Neuron (in vitro differentiated cells): ENCODE data around the gene OAS1.
"Not testable (repeated sequence)": the region's sequence is repeated elsewhere in the genome, so short reads cannot be mapped to it uniquely, and the experiment has no call there.

Experiments
- H2AFZ ChIP-seq: one replicate; pipeline ENCODE4 v1.6.1; 2013; ENCODE audit warnings: low read depth, mild to moderate bottlenecking, inconsistent platforms, low read length, moderate library complexity
- H3K27me3 ChIP-seq: one replicate; pipeline ENCODE4 v1.6.1; 2013; ENCODE audit warnings: low read length; ENCODE audit not compliant: insufficient read depth
- H3K36me3 ChIP-seq: one replicate; pipeline ENCODE4 v1.6.1; 2013; ENCODE audit warnings: low read length; ENCODE audit not compliant: insufficient read depth
- H3K4me1 ChIP-seq: one replicate; pipeline ENCODE4 v1.6.1; 2013; ENCODE audit warnings: low read length; ENCODE audit not compliant: insufficient read depth
- H3K4me3 ChIP-seq: 2 replicates; pipeline ENCODE4 v1.5.1; 2013; ENCODE audit warnings: mild to moderate bottlenecking, low read length, moderate library complexity
- H3K9me3 ChIP-seq: one replicate; pipeline ENCODE4 v1.6.1; 2013; ENCODE audit warnings: low read length

OAS1 gene

DNA sequence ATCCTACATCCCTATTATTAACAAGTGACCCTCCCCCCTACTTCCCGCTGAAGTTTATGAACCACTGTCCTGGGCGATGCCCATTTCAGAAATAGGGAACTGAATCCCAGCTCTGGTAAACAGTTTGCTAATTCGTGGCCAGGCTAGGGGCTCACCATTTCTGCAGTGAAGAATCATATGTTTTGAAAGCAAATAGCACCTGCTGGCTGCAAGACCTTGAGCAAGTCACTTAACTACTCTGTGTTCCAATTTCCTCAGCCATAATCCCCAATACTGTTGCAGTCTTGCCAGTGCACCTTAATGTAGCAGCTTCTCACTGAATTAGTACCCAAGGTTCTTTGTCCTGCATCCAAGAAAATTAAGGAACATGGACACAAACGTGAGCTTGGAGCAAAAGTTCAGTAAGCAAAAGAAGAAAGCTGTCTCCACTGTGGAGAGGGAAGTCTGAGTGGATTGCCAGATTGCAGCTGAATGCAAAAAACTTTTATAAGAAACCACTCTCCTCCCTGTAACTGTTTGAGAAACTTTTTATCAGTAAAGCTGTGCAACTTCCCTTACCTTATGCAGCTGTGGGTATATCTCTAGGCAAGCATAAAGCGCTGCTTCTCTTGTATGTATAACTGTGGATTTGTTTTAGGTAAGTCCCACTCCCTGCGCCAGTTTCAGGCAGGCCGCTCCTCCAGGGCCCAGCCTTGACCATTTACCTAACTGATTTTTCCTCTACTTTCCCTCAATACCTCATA lies 824 bp downstream of the OAS1 start:
- H3K27me3 ChIP-seq: no peaks in the 10 kb centered on the region
- H3K4me1 ChIP-seq: peaks cover 7% of the 10 kb centered on the region
- no peaks in the 10 kb centered on the region for H3K36me3 ChIP-seq
- H3K9me3 ChIP-seq: peaks cover 6% of the 10 kb centered on the region
- H2AFZ ChIP-seq: no peak overlapping the region
- no peak overlapping the region for H3K4me3 ChIP-seq

DNA sequence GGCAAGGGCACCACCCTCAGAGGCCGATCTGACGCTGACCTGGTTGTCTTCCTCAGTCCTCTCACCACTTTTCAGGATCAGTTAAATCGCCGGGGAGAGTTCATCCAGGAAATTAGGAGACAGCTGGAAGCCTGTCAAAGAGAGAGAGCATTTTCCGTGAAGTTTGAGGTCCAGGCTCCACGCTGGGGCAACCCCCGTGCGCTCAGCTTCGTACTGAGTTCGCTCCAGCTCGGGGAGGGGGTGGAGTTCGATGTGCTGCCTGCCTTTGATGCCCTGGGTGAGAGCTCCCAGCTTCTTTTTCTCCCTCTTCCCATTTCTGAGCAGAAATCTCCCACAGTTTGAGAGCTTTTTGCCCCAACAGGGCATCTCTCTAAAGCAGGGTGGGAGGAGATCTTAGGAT lies 1.8 kb downstream of the OAS1 start:
- Histone ChIP-seq H3K36me3 (no peaks in the 10 kb centered on the region), H3K4me3 (no peak overlapping the region), H3K4me1 (peaks cover 7% of the 10 kb centered on the region), H2AFZ (no peak overlapping the region), H3K9me3 (peaks cover 6% of the 10 kb centered on the region), H3K27me3 (no peaks in the 10 kb centered on the region)

DNA sequence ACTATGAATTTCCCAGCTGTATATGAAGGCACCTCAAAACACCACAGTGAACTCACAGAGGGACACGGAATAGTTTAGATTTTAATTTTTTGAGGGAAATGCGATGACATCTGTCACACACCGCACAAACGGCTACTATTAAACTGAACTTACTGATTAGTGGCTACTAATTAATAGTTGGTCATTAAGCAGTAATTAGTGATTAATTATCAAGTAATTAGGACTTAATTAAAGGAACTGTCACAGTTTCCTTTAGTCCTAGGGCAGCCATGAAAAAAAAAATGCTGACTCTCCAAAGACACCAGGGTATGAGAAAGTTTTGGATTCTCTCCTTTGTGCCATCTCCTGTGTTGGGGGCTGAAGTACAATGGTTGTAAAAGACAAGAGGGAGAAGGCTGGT lies 2.9 kb downstream of the OAS1 start:
- Histone ChIP-seq H3K36me3 (no peaks in the 10 kb centered on the region), H3K4me1 (peaks cover 7% of the 10 kb centered on the region), H2AFZ (no peak overlapping the region), H3K9me3 (peaks cover 6% of the 10 kb centered on the region), H3K27me3 (no peaks in the 10 kb centered on the region), H3K4me3 (no peak overlapping the region)

DNA sequence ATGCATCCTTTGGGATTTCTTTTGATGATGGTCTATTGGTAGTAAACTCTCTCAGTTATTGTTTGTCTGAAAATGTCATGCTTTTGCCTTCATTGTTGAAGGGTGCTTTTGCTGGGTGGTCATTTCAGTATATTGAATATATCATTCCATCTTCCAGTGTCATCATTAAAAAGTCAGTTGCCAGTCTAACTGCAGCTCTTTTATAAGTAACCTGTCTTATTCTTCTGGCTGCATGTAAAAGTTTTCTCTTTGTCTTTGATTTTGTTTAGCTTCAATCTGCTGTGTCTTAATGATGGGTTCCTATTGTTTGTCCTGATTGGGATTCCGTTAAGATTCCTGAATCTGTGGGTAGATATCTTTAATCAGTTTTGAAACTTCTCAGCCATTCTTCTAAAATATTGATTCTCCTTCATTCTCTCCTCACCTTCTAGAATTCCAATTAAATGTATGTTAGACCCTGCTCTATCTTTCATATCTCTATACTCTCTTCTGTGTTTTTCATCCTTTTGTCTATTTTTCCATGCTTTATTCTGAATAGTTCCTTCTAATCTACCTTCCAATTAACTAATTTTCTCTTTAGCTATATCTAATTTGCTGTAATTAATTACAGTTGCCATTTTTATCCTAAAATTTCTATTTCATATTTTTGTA lies 6.4 kb downstream of the OAS1 start:
- H3K4me3 ChIP-seq: no peak overlapping the region
- no peaks in the 10 kb centered on the region for H3K27me3 ChIP-seq
- H3K9me3 ChIP-seq: peaks cover 6% of the 10 kb centered on the region
- no peak overlapping the region for H2AFZ ChIP-seq
- H3K4me1 ChIP-seq: peaks cover 3% of the 10 kb centered on the region
- no peaks in the 10 kb centered on the region for H3K36me3 ChIP-seq

DNA sequence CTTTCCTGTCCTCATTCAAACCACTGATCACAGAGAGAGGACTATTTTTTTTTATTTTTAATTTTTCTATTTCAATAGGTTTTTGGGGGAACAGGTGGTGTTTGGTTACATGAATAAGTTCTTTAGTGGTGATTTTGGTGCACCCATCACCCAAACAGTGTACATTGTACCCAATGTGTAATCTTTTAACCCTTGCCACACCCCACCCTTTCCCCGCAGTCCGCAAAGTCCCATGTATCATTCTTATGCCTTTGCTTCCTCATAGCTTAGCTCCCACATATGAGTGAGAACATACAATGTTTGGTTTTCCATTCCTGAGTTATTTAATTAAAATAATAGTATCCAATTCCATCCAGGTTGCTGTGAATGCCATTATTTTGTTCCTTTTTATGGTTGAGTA lies 7.1 kb downstream of the OAS1 start:
- H2AFZ ChIP-seq, H3K36me3 ChIP-seq, H3K4me3 ChIP-seq, H3K27me3 ChIP-seq, H3K4me1 ChIP-seq, H3K9me3 ChIP-seq: not testable (repeated sequence)

DNA sequence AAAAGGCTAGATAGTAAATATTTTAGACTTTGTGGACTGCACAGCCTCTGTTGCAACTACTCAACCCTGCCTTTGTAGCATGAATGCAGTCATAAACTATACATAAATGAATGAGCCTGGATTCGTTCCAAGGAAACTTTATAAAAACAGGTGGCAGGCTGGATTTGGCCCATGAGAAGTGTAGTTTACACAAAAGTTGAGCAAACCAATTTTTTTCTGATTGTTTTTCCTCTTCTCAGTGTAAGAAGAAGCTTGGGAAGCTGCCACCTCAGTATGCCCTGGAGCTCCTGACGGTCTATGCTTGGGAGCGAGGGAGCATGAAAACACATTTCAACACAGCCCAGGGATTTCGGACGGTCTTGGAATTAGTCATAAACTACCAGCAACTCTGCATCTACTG lies 9.5 kb downstream of the OAS1 start:
- no peak overlapping the region for H3K4me3 ChIP-seq

DNA sequence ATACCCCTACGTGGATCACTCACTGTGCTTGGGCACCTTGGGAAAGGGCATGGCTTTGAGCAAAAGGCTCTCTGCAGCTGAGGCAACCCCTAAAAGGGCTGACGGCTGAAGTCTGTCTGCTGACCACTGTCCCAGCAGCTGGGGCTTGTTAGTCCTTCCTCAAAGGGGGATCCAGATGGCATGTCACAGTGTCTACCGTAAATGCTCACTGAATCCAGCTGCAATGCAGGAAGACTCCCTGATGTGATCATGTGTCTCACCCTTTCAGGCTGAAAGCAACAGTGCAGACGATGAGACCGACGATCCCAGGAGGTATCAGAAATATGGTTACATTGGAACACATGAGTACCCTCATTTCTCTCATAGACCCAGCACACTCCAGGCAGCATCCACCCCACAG lies 12.4 kb downstream of the OAS1 start:
- Histone ChIP-seq H3K9me3 (no peaks in the 10 kb centered on the region), H3K4me3 (no peak overlapping the region), H3K27me3 (no peaks in the 10 kb centered on the region), H3K4me1 (no peaks in the 10 kb centered on the region), H3K36me3 (no peaks in the 10 kb centered on the region), H2AFZ (no peak overlapping the region)

More for the DNA sequence above, 9.5 kb downstream of the OAS1 start:
- Histone ChIP-seq H3K36me3 (no peaks in the 10 kb centered on the region), H3K9me3 (peaks cover 2% of the 10 kb centered on the region), H2AFZ (no peak overlapping the region), H3K4me1 (peaks cover 3% of the 10 kb centered on the region), H3K27me3 (no peaks in the 10 kb centered on the region)

DNA sequence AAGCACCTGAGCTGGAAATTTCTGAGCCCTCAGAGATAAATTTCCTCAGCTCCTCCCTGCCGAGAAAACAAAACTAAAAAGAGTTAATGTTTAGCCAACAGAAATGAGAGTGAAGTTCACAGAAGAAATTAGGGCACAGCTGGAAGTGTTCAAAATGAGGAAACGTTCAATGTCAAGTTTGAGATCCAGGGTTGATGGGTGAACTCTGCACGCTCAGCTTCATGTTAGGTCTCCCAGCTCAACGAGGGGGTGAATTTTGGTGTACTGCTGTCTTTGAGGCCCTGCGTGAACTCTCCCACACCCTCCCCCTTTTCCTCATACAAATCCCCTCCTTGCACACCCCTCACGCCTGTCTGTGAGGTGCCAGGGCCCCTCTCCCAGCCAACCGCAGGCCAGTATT lies 18.2 kb downstream of the OAS1 start:
- Histone ChIP-seq H3K36me3 (no peaks in the 10 kb centered on the region), H2AFZ (no peak overlapping the region), H3K9me3 (peaks cover 2% of the 10 kb centered on the region), H3K4me3 (no peak overlapping the region), H3K4me1 (no peaks in the 10 kb centered on the region), H3K27me3 (no peaks in the 10 kb centered on the region)

DNA sequence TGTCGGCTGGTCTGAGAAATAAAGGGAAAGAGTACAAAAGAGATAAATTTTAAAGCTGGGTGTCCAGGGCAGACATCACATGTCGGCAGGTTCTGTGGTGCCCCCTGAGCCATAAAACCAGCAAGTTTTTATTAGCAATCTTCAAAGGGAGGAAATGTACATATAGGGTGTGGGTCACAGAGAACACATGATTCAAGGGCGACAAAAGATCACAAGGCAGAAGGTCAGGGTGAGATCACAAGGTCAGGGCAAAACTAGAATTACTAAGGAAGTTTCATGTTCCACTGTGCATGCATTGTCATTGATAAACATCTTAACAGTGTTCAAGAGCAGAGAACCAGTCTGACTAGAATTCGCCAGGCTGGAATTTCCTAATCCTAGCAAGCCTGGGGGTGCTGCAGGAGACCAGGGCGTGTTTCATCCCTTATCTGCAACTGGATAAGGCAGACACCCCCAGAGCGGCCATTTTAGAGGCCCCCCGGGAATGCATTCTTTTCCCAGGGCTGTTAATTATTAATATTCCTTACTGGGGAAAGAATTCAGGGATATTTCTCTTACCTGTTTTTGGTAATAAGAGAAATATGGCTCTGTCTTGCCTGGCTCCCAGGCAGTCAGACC lies 19.8 kb downstream of the OAS1 start:
- not testable (repeated sequence) for H3K9me3 ChIP-seq, H3K27me3 ChIP-seq, H3K36me3 ChIP-seq, H2AFZ ChIP-seq, H3K4me1 ChIP-seq, H3K4me3 ChIP-seq

DNA sequence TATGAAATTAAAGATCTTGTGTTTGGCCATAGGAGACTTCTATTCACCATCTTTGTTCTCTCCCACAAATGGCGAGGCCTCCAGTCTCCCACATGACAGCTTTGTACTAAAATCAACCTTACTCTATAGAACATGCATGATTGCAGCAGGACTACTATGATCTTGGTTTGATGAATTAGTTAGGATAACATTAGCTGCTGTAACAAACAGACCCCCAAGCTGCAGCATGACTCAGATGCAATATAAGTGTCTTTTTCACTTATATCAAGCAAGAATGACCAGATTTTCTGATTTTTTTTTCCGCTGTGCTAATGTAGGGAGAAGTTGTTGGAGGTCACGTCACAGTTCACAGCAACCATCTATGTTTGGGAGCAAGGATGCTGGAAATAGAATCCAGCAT lies 20.7 kb downstream of the OAS1 start:
- Histone ChIP-seq H3K36me3 (no peaks in the 10 kb centered on the region), H3K4me3 (no peak overlapping the region), H3K9me3 (peaks cover 2% of the 10 kb centered on the region), H2AFZ (no peak overlapping the region), H3K27me3 (no peaks in the 10 kb centered on the region), H3K4me1 (no peaks in the 10 kb centered on the region)

DNA sequence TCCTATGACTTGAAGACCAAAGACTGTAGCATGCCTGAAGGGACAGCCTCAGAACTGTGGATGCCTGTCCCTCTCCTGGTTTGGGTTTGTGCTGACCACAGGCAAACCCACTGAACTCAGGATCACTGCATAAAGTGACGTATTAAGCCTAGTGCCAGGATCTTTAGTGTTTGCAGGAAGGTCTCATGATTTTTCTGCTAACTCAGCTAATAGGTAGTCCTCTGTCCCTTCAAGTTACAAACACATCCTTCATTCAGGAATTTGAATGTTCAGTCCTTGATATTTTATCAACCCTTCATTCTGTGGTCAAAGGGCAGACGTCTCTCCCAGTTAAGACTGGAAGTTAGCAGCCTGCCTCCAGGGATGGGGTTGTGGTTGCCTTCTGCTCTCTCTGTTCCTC lies 21.2 kb downstream of the OAS1 start:
- Histone ChIP-seq H3K9me3 (peaks cover 2% of the 10 kb centered on the region), H3K36me3 (no peaks in the 10 kb centered on the region), H3K27me3 (no peaks in the 10 kb centered on the region), H3K4me1 (no peaks in the 10 kb centered on the region), H3K4me3 (no peak overlapping the region), H2AFZ (no peak overlapping the region)

DNA sequence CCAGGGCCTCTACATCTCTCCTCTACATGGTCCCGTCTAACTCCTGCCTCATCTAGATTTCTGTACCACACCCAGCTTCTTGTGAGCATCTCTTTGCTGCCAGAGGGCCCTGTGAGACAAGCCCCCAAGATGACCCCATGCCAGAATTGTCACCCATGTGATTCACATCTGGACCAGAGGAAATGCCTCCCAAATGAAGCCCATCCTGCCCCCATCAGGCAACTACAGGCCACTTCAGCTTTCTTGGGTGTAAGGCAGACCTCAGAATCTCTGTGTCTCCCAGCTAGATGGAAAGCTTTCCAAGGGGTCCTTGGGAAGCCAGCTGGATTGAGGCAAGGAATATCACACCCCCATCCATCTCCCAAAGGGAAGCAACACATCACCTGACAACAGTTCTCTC lies 22.2 kb downstream of the OAS1 start:
- no peak overlapping the region for H2AFZ ChIP-seq
- peaks cover 2% of the 10 kb centered on the region for H3K9me3 ChIP-seq
- no peaks in the 10 kb centered on the region for H3K4me1 ChIP-seq
- H3K36me3 ChIP-seq: no peaks in the 10 kb centered on the region
- no peaks in the 10 kb centered on the region for H3K27me3 ChIP-seq
- no peak overlapping the region for H3K4me3 ChIP-seq

DNA sequence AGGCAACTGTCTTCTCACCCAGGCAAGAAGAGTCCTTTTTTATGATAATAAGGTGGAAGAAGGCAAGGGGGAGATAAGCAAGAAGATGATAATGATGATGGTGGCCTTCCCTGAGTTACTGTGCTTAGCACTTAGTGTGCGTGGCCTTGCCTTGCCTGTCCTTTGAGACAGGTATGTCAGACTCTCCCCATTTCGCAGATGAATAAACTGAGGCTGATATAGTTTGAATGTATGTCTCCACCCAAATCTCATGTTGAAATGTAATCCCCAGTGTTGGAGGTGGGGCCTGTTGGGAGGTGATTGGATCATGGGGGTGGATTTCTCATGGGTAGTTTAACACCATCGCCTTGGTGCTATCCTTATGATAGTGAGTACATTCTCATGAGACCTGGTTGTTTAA lies 23.0 kb downstream of the OAS1 start:
- H3K4me1 ChIP-seq: no peaks in the 10 kb centered on the region

More for the DNA sequence above, 23.0 kb downstream of the OAS1 start:
- Histone ChIP-seq H3K9me3 (peaks cover 2% of the 10 kb centered on the region), H3K4me3 (no peak overlapping the region), H2AFZ (no peak overlapping the region), H3K27me3 (no peaks in the 10 kb centered on the region), H3K36me3 (no peaks in the 10 kb centered on the region)
